Ovary (tissue), 9 donors: ENCODE data around the gene KMT2A. TPM values are rescaled to one million over a fixed set of nuclear protein-coding genes. Genes with fewer than 3 reads are reported as not detected.

Experiments
- DNase-seq, 5 donors: peaks; one replicate each; pipeline ENCODE4 v3.0.0-alpha.2; 2019 to 2020
- H3K27ac ChIP-seq, 2 donors: fragments of 200-600 bp; one replicate each; pipeline versions ENCODE4 v1.5.1 to v1.8.0; 2019 to 2022
- H3K27me3 ChIP-seq: fragments of 200-600 bp; one replicate; pipeline ENCODE4 v1.8.0; 2022
- H3K36me3 ChIP-seq: fragments of 200-600 bp; sonication (generic); one replicate; pipeline ENCODE4 v1.5.1; 2019
- H3K4me1 ChIP-seq: one replicate; pipeline ENCODE4 v1.8.1; 2013; ENCODE audit warnings: mild to moderate bottlenecking, moderate library complexity; ENCODE audit not compliant: insufficient read depth
- H3K4me3 ChIP-seq: fragments of 200-600 bp; sonication (generic); one replicate; pipeline ENCODE4 v1.5.1; 2017
- H3K9me3 ChIP-seq, 2 donors: fragments of 200-600 bp in 1 of 2; sonication (generic) in 1 of 2; one replicate each; pipeline versions ENCODE4 v1.5.1 to v1.8.1; 2013 to 2019; ENCODE audit warnings: mild to moderate bottlenecking in 1 of 2, moderate library complexity in 1 of 2
- EP300 ChIP-seq: sonication (generic); formaldehyde crosslinking; IDR thresholded peaks from one replicate; pipeline ENCODE4 v1.6.1; 2017; ENCODE audit warnings: antibody characterized with exemption
- POLR2A ChIP-seq: fragments of 450-650 bp; IDR thresholded peaks from one replicate; pipeline ENCODE4 v1.6.1; 2017; ENCODE audit warnings: antibody characterized with exemption, mild to moderate bottlenecking, moderate library complexity
- WGBS, 3 donors: extraction: QIAGEN DNeasy Blood & Tissue Kit in 1 of 3; methylation state at CpG; one replicate each; pipeline versions ENCODE4 v1.1.5 to v1.1.7; 2013 to 2017; 5-methylcytosine and 5-hydroxymethylcytosine counted together
- intact Hi-C, 4 donors: fragments of 100-400 bp; cut with DNase I; formaldehyde crosslinking; loops; one replicate each; pipeline versions ENCODE4 v1.11.0 to v1.15.1; 2022 to 2023
- polyA plus RNA-seq, 2 donors: library from polyadenylated mRNA; stranded (reverse); fragments of 200-250 nt in 1 of 2; fragments of 350-450 nt in 1 of 2; fragmentation: Illumina TruSeq in 1 of 2; extraction: RNeasy Lipid Tissue Mini Kit (QIAGEN cat#74804) in 1 of 2; gene quantifications; one replicate each; pipeline ENCODE4 v1.2.3, GENCODE V29; 2013 to 2014
- total RNA-seq, 7 donors: library from RNA; depleted of rRNA in 2 of 7; stranded (reverse); fragments of >200 nt in 2 of 7; fragmentation: NEBNext Ultra II Directional in 3 of 7; extraction: Animal tissue kit (Norgen Biotek cat#: 25700) in 3 of 7; gene quantifications; one replicate each; pipeline versions ENCODE4 v1.1.0 to v1.2.4, GENCODE V29; 2016 to 2023
- TF ChIP-seq, protein P1 (sequence below), 3 donors: fragments of 450-650 bp in 2 of 3; fragments of 200-600 bp in 1 of 3; IDR thresholded peaks; one replicate each; pipeline versions ENCODE4 v1.5.1 to v1.8.0; 2016 to 2022; ENCODE audit warnings: antibody characterized with exemption in 3 of 3, mild to moderate bottlenecking in 1 of 3
- donor health status: DM: no; HTN: no; CAD: no; lungs with moderate emphysema.
- donor health status: DM: no; HTN: no; CAD: no.
- donor health status: Bipolar disorder and iron deficiency.
- donor health status: DM: yes; HTN: yes; CAD: no.
- donor health status: DM: no; HTN: no; CAD: no.
- donor health status: DM: yes; HTN: yes; CAD: no.

Gene KMT2A
- total and polyA plus RNA-seq, 9 donors, result 25.8 to 107 (median 74.7) TPM

DNA sequence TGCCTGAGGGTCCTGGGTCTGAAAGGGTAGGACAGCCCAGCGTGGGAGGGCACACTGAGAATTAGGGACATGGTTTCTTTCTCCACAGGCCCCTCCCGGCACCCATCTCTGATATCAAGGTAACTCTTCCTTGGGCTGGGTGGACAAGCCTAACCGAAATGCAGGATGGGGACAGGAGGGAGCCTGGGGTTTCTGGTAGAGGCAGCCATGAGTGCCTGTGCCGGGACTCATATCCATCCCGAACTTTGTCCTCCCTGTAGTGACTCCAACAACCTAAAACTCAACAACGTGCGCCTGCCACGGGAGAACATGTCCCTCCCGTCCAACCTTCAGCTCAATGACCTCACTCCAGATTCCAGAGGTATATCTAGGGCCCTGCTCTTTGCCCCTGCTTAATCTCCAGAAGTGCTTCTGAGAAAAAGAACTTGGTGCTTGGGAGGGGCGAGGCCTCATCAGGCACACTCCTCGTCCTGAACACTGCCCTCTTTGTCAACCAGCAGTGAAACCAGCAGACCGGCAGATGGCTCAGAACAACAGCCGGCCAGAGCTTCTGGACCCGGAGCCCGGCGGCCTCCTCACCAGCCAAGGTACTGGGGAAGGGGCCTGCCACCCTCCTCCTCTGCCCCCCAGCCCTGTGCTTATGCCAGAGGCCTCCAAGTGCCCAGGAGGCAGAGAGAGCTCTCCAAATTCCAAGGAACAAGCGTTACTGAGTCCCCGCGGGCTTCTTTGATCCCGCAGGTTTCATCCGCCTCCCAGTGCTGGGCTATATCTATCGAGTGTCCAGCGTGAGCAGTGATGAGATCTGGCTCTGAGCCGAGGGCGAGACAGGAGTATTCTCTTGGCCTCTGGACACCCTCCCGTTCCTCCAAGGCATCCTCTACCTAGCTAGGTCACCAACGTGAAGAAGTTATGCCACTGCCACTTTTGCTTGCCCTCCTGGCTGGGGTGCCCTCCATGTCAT lies 97.8 kb downstream of the KMT2A start:
- 71 to 76% (median 75%) methylated on average over 21 to 27 of the region's 27 CpGs for WGBS, 3 donors
- Histone ChIP-seq H3K4me3 (no peak overlapping the region), H3K4me1 (peaks cover 9% of the 10 kb centered on the region), H3K36me3 (no peaks in the 10 kb centered on the region), H3K27me3 (no peaks in the 10 kb centered on the region), H3K27ac (no peak overlapping the region), H3K9me3 (no peaks in the 10 kb centered on the region)
- DNase-seq, result no peak
- intact Hi-C loops, result no loop called here
- TF ChIP-seq POLR2A (no peak), EP300 (no peak)
- TF ChIP-seq, protein P1, sequence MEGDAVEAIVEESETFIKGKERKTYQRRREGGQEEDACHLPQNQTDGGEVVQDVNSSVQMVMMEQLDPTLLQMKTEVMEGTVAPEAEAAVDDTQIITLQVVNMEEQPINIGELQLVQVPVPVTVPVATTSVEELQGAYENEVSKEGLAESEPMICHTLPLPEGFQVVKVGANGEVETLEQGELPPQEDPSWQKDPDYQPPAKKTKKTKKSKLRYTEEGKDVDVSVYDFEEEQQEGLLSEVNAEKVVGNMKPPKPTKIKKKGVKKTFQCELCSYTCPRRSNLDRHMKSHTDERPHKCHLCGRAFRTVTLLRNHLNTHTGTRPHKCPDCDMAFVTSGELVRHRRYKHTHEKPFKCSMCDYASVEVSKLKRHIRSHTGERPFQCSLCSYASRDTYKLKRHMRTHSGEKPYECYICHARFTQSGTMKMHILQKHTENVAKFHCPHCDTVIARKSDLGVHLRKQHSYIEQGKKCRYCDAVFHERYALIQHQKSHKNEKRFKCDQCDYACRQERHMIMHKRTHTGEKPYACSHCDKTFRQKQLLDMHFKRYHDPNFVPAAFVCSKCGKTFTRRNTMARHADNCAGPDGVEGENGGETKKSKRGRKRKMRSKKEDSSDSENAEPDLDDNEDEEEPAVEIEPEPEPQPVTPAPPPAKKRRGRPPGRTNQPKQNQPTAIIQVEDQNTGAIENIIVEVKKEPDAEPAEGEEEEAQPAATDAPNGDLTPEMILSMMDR (IDR thresholded peaks at IDR 0.05), result no peak

DNA sequence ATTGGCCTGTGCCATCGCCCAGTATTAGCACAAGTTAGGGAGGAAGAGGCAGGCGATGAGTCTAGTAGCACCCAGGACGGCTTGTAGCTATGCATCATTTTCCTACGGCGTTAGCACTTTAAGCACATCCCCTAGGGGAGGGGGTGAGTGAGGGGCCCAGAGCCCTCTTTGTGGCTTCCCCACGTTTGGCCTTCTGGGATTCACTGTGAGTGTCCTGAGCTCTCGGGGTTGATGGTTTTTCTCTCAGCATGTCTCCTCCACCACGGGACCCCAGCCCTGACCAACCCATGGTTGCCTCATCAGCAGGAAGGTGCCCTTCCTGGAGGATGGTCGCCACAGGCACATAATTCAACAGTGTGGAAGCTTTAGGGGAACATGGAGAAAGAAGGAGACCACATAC lies 99.0 kb downstream of the KMT2A start:
- intact Hi-C loops, result no loop called here
- Histone ChIP-seq H3K36me3 (no peaks in the 10 kb centered on the region), H3K4me1 (peaks cover 3% of the 10 kb centered on the region), H3K4me3 (no peak overlapping the region), H3K27me3 (no peaks in the 10 kb centered on the region), H3K27ac (no peak overlapping the region), H3K9me3 (no peaks in the 10 kb centered on the region)
- TF ChIP-seq EP300 (no peak), POLR2A (no peak)
- TF ChIP-seq, protein P1 (IDR thresholded peaks at IDR 0.05), result no peak
- DNase-seq, result no peak
- WGBS, 3 donors, result 77 to 78% (median 78%) methylated on average over 9 of the region's 9 CpGs

DNA sequence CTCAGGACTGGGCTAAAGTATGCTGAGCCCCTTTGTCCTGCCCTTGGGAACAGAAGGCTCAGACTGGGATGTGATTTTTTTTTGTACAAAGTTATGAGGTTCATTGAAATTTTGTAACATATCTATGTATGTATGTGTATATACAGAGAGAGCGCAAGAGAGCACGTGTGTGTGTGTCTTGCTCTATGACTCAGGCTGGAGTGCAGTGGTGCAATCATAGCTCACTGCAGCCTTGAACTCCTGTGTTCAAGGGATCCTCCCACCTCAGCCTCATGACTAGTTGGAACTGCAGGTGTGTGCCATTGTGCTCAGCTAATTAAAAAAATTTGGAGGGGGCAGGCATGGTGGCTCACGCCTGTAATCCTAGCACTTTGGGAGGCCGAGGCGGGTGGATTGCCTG lies 100.4 kb downstream of the KMT2A start:
- 84 to 89% (median 88%) methylated on average over 5 of the region's 5 CpGs for WGBS, 3 donors
- Histone ChIP-seq H3K4me1 (peaks cover 3% of the 10 kb centered on the region), H3K27ac (no peak overlapping the region), H3K9me3 (no peaks in the 10 kb centered on the region), H3K36me3 (no peaks in the 10 kb centered on the region), H3K27me3 (no peaks in the 10 kb centered on the region), H3K4me3 (no peak overlapping the region)
- no peak for TF ChIP-seq POLR2A
- no peak for TF ChIP-seq EP300
- TF ChIP-seq, protein P1 (IDR thresholded peaks at IDR 0.05), result no peak
- intact Hi-C loops, result no loop called here
- DNase-seq, result no peak

DNA sequence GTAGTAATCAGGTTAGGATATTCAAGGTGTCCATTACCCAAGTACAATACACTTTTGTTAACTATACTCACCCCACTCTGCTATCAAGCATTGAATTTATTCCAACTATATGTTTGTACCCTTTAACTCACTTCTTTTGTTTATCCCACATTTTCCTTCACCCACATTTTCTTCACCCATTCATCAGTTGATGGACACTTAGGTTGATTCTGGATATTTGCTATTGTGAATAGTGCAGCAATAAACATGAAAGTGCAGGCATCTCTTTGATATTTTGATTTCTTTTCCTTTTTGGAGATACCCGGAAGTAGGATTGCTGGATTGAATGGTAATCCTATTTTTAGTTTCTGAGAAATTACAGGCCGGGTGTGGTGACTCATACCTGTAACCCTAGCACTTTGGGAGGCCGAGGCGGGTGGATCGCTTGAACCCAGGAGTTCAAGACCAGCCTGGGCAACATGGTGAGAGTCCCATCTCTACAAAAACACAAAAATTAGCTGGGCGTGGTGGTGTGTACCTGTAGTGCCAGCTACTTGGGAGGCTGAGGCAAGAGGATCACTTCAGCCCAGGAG lies 101.2 kb downstream of the KMT2A start:
- intact Hi-C loops, result no loop called here
- Histone ChIP-seq H3K4me3 (no peak overlapping the region), H3K9me3 (no peaks in the 10 kb centered on the region), H3K4me1 (no peaks in the 10 kb centered on the region), H3K36me3 (no peaks in the 10 kb centered on the region), H3K27me3 (no peaks in the 10 kb centered on the region), H3K27ac (no peak overlapping the region)
- no peak for DNase-seq
- TF ChIP-seq POLR2A (no peak), EP300 (no peak)
- TF ChIP-seq, protein P1 (IDR thresholded peaks at IDR 0.05), result no peak
- WGBS, 3 donors, result 80 to 89% (median 85%) methylated on average over 6 of the region's 6 CpGs
